Liver (tissue), 3 donors: ENCODE data around the gene ADGRF1.

ENCODE experiments used
- GABPA ChIP-seq, 2 donors: IDR thresholded peaks in 1 of 2; conservative IDR thresholded peaks in 1 of 2; 2 replicates each; pipeline ENCODE4 v1.6.1; 2016; ENCODE audit warnings: antibody characterized with exemption in 2 of 2, mild to moderate bottlenecking in 1 of 2, moderate library complexity in 1 of 2
- JUND ChIP-seq, 2 donors: IDR thresholded peaks; 2 replicates each; pipeline ENCODE4 v1.6.1; 2016; ENCODE audit warnings: antibody characterized with exemption in 2 of 2
- RAD21 ChIP-seq, 2 donors: IDR thresholded peaks; 2 replicates each; pipeline ENCODE4 v1.6.1; 2016; ENCODE audit warnings: antibody characterized with exemption in 2 of 2, mild to moderate bottlenecking in 2 of 2
- RXRA ChIP-seq, 2 donors: IDR thresholded peaks; 2 replicates each; pipeline ENCODE4 v1.6.1; 2017 to 2018; ENCODE audit warnings: antibody characterized with exemption in 2 of 2, mild to moderate bottlenecking in 1 of 2
- SP1 ChIP-seq: IDR thresholded peaks from 2 replicates; pipeline ENCODE4 v1.6.1; 2018; ENCODE audit warnings: antibody characterized with exemption, mild to moderate bottlenecking
- TAF1 ChIP-seq: conservative IDR thresholded peaks from 2 replicates; pipeline ENCODE4 v1.6.1; 2016; ENCODE audit warnings: antibody characterized with exemption, mild to moderate bottlenecking
- YY1 ChIP-seq: IDR thresholded peaks from 2 replicates; pipeline ENCODE4 v1.6.1; 2016; ENCODE audit warnings: antibody characterized with exemption, mild to moderate bottlenecking
- TF ChIP-seq, protein P1 (sequence below): fragments of 150-350 bp; IDR thresholded peaks from 2 replicates; pipeline ENCODE4 v1.5.1; 2017; ENCODE audit warnings: improper control_type of control experiment, low read depth, low read length; ENCODE audit not compliant: missing input control
- TF ChIP-seq, protein P2 (sequence below): IDR thresholded peaks from 2 replicates; pipeline ENCODE4 v1.6.1; 2016; ENCODE audit warnings: antibody characterized with exemption, mild to moderate bottlenecking
- TF ChIP-seq, protein P3 (sequence below): IDR thresholded peaks from 2 replicates; pipeline ENCODE4 v1.6.1; 2016; ENCODE audit warnings: antibody characterized with exemption
- TF ChIP-seq, protein P4 (sequence below): IDR thresholded peaks from 2 replicates; pipeline ENCODE4 v1.6.1; 2016; ENCODE audit warnings: antibody characterized with exemption
- TF ChIP-seq, protein P5 (sequence below): IDR thresholded peaks from 2 replicates; pipeline ENCODE4 v1.6.1; 2016; ENCODE audit warnings: antibody characterized with exemption
- donor health status: healthy.
- donor health status: healthy.

DNA sequence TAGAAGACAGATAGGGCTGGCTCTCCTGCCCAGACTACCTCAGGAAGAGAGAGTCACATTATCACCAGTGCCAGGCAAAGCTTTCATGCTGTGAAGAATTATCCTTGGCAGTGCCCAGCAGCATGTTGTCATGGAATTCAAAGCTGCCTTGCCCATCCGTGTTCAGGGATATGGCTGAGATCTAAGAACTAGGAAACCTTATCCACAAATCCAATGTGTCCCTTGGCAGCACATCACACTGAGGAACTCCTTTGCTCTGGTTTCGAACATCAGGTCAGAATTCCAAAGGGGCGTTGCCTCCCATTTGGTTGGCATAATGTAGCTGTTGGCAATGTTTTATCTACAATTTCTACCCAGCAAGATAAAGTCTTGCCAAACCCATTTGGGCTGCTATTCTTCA lies 52.7 kb downstream of the ADGRF1 start:
- TF ChIP-seq, protein P1, sequence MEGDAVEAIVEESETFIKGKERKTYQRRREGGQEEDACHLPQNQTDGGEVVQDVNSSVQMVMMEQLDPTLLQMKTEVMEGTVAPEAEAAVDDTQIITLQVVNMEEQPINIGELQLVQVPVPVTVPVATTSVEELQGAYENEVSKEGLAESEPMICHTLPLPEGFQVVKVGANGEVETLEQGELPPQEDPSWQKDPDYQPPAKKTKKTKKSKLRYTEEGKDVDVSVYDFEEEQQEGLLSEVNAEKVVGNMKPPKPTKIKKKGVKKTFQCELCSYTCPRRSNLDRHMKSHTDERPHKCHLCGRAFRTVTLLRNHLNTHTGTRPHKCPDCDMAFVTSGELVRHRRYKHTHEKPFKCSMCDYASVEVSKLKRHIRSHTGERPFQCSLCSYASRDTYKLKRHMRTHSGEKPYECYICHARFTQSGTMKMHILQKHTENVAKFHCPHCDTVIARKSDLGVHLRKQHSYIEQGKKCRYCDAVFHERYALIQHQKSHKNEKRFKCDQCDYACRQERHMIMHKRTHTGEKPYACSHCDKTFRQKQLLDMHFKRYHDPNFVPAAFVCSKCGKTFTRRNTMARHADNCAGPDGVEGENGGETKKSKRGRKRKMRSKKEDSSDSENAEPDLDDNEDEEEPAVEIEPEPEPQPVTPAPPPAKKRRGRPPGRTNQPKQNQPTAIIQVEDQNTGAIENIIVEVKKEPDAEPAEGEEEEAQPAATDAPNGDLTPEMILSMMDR: no peak
- TF ChIP-seq RAD21 (IDR thresholded peaks at IDR 0.05) (peak in 1 of 2 donors; percentile 11), TAF1 (no peak), JUND (IDR thresholded peaks at IDR 0.05) (no peak), SP1 (no peak), YY1 (no peak), RXRA (IDR thresholded peaks at IDR 0.05) (peak in 1 of 2 donors; percentile 52), GABPA (IDR thresholded peaks at IDR 0.05 in 1 of 2, conservative IDR thresholded peaks at IDR 0.05 in 1 of 2) (no peak)
- TF ChIP-seq, protein P2, sequence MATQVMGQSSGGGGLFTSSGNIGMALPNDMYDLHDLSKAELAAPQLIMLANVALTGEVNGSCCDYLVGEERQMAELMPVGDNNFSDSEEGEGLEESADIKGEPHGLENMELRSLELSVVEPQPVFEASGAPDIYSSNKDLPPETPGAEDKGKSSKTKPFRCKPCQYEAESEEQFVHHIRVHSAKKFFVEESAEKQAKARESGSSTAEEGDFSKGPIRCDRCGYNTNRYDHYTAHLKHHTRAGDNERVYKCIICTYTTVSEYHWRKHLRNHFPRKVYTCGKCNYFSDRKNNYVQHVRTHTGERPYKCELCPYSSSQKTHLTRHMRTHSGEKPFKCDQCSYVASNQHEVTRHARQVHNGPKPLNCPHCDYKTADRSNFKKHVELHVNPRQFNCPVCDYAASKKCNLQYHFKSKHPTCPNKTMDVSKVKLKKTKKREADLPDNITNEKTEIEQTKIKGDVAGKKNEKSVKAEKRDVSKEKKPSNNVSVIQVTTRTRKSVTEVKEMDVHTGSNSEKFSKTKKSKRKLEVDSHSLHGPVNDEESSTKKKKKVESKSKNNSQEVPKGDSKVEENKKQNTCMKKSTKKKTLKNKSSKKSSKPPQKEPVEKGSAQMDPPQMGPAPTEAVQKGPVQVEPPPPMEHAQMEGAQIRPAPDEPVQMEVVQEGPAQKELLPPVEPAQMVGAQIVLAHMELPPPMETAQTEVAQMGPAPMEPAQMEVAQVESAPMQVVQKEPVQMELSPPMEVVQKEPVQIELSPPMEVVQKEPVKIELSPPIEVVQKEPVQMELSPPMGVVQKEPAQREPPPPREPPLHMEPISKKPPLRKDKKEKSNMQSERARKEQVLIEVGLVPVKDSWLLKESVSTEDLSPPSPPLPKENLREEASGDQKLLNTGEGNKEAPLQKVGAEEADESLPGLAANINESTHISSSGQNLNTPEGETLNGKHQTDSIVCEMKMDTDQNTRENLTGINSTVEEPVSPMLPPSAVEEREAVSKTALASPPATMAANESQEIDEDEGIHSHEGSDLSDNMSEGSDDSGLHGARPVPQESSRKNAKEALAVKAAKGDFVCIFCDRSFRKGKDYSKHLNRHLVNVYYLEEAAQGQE: no peak
- TF ChIP-seq, protein P3, sequence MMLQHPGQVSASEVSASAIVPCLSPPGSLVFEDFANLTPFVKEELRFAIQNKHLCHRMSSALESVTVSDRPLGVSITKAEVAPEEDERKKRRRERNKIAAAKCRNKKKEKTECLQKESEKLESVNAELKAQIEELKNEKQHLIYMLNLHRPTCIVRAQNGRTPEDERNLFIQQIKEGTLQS: no peak
- TF ChIP-seq, protein P4, sequence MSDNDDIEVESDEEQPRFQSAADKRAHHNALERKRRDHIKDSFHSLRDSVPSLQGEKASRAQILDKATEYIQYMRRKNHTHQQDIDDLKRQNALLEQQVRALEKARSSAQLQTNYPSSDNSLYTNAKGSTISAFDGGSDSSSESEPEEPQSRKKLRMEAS: no peak
- TF ChIP-seq, protein P5, sequence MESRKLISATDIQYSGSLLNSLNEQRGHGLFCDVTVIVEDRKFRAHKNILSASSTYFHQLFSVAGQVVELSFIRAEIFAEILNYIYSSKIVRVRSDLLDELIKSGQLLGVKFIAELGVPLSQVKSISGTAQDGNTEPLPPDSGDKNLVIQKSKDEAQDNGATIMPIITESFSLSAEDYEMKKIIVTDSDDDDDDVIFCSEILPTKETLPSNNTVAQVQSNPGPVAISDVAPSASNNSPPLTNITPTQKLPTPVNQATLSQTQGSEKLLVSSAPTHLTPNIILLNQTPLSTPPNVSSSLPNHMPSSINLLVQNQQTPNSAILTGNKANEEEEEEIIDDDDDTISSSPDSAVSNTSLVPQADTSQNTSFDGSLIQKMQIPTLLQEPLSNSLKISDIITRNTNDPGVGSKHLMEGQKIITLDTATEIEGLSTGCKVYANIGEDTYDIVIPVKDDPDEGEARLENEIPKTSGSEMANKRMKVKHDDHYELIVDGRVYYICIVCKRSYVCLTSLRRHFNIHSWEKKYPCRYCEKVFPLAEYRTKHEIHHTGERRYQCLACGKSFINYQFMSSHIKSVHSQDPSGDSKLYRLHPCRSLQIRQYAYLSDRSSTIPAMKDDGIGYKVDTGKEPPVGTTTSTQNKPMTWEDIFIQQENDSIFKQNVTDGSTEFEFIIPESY: no peak
